Glutamatergic neuron (in vitro differentiated cells): ENCODE data around the gene CTU2. TPM values are rescaled to one million over a fixed set of nuclear protein-coding genes. Genes with fewer than 3 reads are reported as not detected.

Experiments used
- DNase-seq: peaks from one replicate; pipeline ENCODE4 v3.0.0; 2022
- H3K27ac Mint-ChIP-seq: one replicate; pipeline ENCODE4 v1.8.0; 2020; ENCODE audit warnings: mild to moderate bottlenecking, mixed read lengths, inconsistent platforms; ENCODE audit not compliant: unreplicated experiment
- H3K27me3 Mint-ChIP-seq: one replicate; pipeline ENCODE4 v1.8.0; 2020; ENCODE audit warnings: mild to moderate bottlenecking, moderate library complexity, mixed read lengths, inconsistent platforms; ENCODE audit not compliant: unreplicated experiment
- H3K36me3 Mint-ChIP-seq: one replicate; pipeline ENCODE4 v1.8.0; 2020; ENCODE audit warnings: mild to moderate bottlenecking, mixed read lengths, inconsistent platforms; ENCODE audit not compliant: unreplicated experiment
- H3K4me1 Mint-ChIP-seq: one replicate; pipeline ENCODE4 v1.8.0; 2020; ENCODE audit warnings: mild to moderate bottlenecking, low read depth, mixed read lengths, inconsistent platforms; ENCODE audit not compliant: unreplicated experiment
- H3K4me3 Mint-ChIP-seq: one replicate; pipeline ENCODE4 v1.8.0; 2020; ENCODE audit warnings: mild to moderate bottlenecking, mixed read lengths, inconsistent platforms; ENCODE audit not compliant: unreplicated experiment
- H3K9me3 Mint-ChIP-seq: one replicate; pipeline ENCODE4 v1.8.0; 2020; ENCODE audit warnings: mild to moderate bottlenecking, moderate library complexity, mixed read lengths, inconsistent platforms; ENCODE audit not compliant: unreplicated experiment
- total RNA-seq: library from RNA; stranded (reverse); fragmentation: NEBNext Ultra II Directional; extraction: Animal tissue kit (Norgen Biotek cat#: 25700); gene quantifications from one replicate; pipeline ENCODE4 v1.2.1, GENCODE V29; 2021; ENCODE audit not compliant: unreplicated experiment
- TF ChIP-seq, protein P1 (sequence below): fragments of 200-600 bp; sonication (generic); IDR thresholded peaks from one replicate; pipeline ENCODE4 v1.5.0; 2021; ENCODE audit not compliant: partially characterized antibody, unreplicated experiment

Gene CTU2
- total RNA-seq, 1 donor from 2014 or later, result 32.4 TPM

DNA sequence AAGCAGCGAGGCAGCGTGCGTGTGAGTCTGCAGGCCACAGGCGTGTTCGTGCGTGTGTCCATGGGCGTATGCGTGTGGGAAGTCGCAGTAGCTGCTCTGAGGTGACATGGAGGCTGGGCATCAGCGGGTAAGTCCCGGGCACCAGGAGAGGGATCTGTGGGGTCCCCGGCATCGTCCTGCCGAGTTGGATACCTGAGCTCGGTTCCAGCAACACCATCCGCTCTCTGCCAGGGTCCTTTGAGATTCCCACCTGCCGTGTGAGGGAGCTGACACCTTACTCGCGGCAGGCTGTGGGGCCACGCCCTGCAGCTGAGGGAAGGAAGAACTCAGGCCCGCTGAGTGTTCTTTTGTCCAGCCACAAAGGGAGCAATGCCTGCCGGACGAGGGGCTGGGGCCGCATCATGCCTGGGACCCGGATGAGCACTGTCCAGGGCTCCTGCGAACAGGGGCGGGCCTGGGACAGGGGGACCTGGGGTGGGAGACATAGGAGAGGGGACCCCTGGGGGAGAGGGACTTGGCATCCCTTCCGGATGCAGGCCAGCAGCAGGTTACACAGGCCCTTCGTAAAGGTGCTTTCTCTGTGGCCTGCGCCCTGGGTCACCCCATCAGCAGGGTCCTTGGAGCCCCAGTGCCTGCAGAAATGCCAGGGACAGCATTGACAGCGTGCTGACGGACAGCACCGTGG is 15.0 kb upstream of the CTU2 start:
- Mint-ChIP-seq H3K9me3 (no peaks in the 10 kb centered on the region), H3K4me3 (no peak overlapping the region), H3K27me3 (peaks cover 5% of the 10 kb centered on the region), H3K4me1 (no peaks in the 10 kb centered on the region), H3K36me3 (no peaks in the 10 kb centered on the region), H3K27ac (no peak overlapping the region)
- TF ChIP-seq, protein P1, sequence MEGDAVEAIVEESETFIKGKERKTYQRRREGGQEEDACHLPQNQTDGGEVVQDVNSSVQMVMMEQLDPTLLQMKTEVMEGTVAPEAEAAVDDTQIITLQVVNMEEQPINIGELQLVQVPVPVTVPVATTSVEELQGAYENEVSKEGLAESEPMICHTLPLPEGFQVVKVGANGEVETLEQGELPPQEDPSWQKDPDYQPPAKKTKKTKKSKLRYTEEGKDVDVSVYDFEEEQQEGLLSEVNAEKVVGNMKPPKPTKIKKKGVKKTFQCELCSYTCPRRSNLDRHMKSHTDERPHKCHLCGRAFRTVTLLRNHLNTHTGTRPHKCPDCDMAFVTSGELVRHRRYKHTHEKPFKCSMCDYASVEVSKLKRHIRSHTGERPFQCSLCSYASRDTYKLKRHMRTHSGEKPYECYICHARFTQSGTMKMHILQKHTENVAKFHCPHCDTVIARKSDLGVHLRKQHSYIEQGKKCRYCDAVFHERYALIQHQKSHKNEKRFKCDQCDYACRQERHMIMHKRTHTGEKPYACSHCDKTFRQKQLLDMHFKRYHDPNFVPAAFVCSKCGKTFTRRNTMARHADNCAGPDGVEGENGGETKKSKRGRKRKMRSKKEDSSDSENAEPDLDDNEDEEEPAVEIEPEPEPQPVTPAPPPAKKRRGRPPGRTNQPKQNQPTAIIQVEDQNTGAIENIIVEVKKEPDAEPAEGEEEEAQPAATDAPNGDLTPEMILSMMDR, result no peak
- DNase-seq, result no peak

DNA sequence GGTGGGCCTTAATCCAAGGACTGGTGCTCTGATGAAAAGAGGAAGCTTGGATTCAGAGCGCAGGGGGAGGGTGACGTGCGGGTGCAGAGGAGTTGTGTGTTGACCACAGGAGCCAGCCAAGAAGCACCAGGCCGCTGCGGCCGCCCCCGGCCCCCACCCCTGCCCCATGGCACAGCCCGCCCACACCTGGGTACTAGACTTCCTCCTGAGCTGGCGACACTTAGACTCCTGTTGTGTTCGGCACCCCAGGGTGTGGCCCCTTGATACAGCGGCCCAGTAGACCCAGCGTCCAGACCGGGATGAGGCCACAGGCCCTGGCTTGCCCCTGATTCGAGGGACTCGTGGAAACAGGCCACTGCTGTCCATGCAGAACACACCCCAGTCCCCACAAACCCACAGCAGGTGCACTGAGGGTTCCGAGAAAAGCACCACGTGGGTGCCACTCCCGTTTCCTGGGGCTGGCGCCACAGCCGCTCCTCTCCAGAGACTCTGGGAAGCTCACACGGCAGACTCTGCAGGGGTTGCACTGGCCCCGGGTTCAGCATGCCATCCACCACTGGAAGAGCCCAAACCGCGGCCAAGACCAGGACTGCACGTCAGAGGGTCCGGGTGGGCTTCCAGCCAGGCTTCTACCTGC is 14.3 kb upstream of the CTU2 start:
- Mint-ChIP-seq H3K4me3 (no peak overlapping the region), H3K9me3 (no peaks in the 10 kb centered on the region), H3K27ac (no peak overlapping the region), H3K27me3 (peaks cover 5% of the 10 kb centered on the region), H3K36me3 (no peaks in the 10 kb centered on the region), H3K4me1 (no peaks in the 10 kb centered on the region)
- no peak for DNase-seq
- TF ChIP-seq, protein P1, result no peak

DNA sequence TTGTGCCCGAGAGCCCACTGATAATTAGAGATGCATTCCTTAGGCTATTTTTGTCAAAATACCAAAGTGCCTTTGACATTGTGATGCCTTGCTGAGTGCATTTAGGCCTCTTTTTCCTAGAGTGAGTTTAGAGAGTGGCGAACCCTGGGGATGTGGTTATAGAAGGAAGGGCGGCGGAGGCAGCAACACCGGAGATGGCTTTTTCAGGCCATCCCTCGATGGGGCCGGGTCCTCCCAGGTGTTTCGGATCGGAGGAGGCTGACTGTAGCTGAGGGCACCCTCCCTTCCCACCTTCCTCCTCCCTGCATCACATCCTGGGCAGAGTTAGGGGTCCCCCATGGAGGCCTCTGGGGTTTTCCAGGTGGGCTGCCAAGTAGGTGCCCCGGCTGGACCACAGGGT is 13.4 kb upstream of the CTU2 start:
- TF ChIP-seq, protein P1, result no peak
- no peak overlapping the region for H3K4me3 Mint-ChIP-seq

DNA sequence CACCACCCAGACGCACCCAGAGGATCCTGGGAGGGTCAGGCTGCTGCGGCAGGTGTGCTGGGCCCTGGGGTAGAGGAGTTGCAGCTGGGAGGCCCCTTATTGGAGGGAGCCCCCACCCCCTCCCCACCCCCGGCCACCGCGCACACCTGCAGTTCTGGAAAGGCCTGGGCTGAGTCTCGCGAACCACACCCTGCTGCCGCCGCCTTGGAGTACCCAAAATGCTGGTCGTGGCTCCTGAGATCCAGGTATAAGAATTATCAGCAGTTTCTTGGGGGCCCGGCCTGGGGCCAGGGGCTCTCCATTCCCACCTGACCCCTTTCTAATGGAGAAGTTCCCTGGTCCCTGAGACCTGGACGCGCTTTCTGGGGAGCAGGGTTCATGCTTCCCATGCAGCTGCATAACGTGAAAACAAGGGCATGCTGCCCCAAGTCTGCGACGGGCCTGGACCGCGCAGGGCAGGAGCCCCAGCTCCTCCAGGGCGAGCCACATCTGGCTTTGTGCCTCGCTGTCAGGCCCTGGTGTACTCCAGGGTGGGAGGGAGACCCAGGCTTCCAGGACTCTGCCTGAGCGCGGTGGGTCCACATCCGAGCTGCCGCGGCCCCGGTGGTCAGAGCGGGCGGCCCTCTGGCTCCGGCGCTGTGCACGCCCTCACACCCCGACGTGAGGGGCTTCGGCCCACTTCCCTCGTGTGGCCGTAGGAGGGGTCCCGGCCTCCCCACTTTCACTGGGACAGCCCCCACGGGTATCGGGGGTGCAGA is 12.7 kb upstream of the CTU2 start:
- Mint-ChIP-seq H3K27ac (no peak overlapping the region), H3K9me3 (no peaks in the 10 kb centered on the region), H3K36me3 (no peaks in the 10 kb centered on the region), H3K4me3 (no peak overlapping the region), H3K27me3 (peaks cover 5% of the 10 kb centered on the region), H3K4me1 (no peaks in the 10 kb centered on the region)
- TF ChIP-seq, protein P1, result no peak
- no peak for DNase-seq

More for the DNA sequence above, 13.4 kb upstream of the CTU2 start:
- Mint-ChIP-seq H3K9me3 (no peaks in the 10 kb centered on the region), H3K36me3 (no peaks in the 10 kb centered on the region), H3K27ac (no peak overlapping the region), H3K4me1 (no peaks in the 10 kb centered on the region), H3K27me3 (peaks cover 5% of the 10 kb centered on the region)
- DNase-seq, result no peak
